HCT116 (cell line): Measurements from ENCODE around the gene HPD. TPM values are rescaled to one million over a fixed set of nuclear protein-coding genes. Genes with fewer than 3 reads are reported as not detected.

ENCODE experiments used
- ATAC-seq: fragments of 200-7000 bp; cut with Tn5 transposase; 2 replicates; pipeline ENCODE4 v1.9.1; 2020; ENCODE audit warnings: mild to moderate bottlenecking, moderate library complexity
- BruUV-seq: library from RNA; stranded (reverse); fragments of 400-500 nt; replicated peaks from 2 replicates; lab custom pipeline; 2021; lab: Mats Ljungman, UMichigan
- CTCF ChIA-PET: fragments of 300-600 bp; sonication (Branson Sonifier 250); formaldehyde crosslinking; loops from one replicate; lab custom pipeline; 2021; ENCODE audit warnings: antibody characterized with exemption; lab: Charles Lee
- POLR2A ChIA-PET: fragments of 300-600, 350-600 bp; sonication (Branson Sonifier 250); formaldehyde crosslinking; loops from one replicate; lab custom pipeline; 2021; ENCODE audit warnings: antibody characterized with exemption; lab: Charles Lee
- RAD21 ChIA-PET, 2 experiments: fragments of 300-600 bp; sonication (Branson Sonifier 250); formaldehyde crosslinking; loops; one replicate each; lab custom pipeline; 2023; ENCODE audit warnings: low total read pairs in 2 of 2; ENCODE audit not compliant: uncharacterized antibody in 2 of 2, unreplicated experiment in 2 of 2, low non-redundant PET in 1 of 2; lab: Charles Lee
- DNase-seq: peaks from one replicate; pipeline ENCODE4 v3.0.0-alpha.2; 2010; ENCODE audit warnings: low read depth, low spot score
- H2AFZ ChIP-seq: fragments of 200-600 bp; shearing (Covaris generic), sonication (generic); 2 replicates; pipeline ENCODE4 v1.6.1; 2017; ENCODE audit warnings: low read depth, mixed run types, mixed read lengths, antibody characterized with exemption, low read length; ENCODE audit not compliant: poor library complexity, severe bottlenecking
- H3K27ac ChIP-seq: 2 replicates; pipeline ENCODE4 v1.5.1; 2012; ENCODE audit warnings: low read depth, low read length
- H3K27me3 ChIP-seq: fragments of 200-600 bp; sonication (generic); 2 replicates; pipeline ENCODE4 v1.6.1; 2016; ENCODE audit warnings: mixed run types, low read length, mixed read lengths; ENCODE audit not compliant: insufficient read depth
- H3K36me3 ChIP-seq, 2 experiments: fragments of 200-500 bp in 1 of 2; fragments of 200-600 bp in 1 of 2; sonication (Bioruptor generic) in 1 of 2; sonication (generic) in 1 of 2; 2 replicates each; pipeline versions ENCODE4 v1.5.1 to v1.6.1; 2014 to 2016; ENCODE audit warnings: low read length in 2 of 2, inconsistent platforms in 1 of 2, mixed read lengths in 1 of 2, mixed run types in 1 of 2; ENCODE audit not compliant: insufficient read depth in 2 of 2, control insufficient read depth in 1 of 2
- H3K4me1 ChIP-seq, 2 experiments: fragments of 200-600 bp in 1 of 2; sonication (generic) in 1 of 2; 2 replicates each; pipeline versions ENCODE4 v1.5.1 to v1.6.1; 2012 to 2017; ENCODE audit warnings: low read length in 2 of 2, inconsistent platforms in 1 of 2, mild to moderate bottlenecking in 1 of 2, mixed read lengths in 1 of 2, mixed run types in 1 of 2, moderate library complexity in 1 of 2; ENCODE audit not compliant: insufficient read depth in 2 of 2, control insufficient read depth in 1 of 2
- H3K4me2 ChIP-seq: fragments of 200-600 bp; sonication (generic); 2 replicates; pipeline ENCODE4 v1.6.1; 2017; ENCODE audit warnings: mixed run types, low read length, mixed read lengths
- H3K4me3 ChIP-seq, 2 experiments: fragments of 200-600 bp in 1 of 2; sonication (generic) in 1 of 2; replicated peaks in 1 of 2; 2 replicates each; pipeline ENCODE4 v1.5.1; 2011 to 2016; ENCODE audit warnings: low read length in 2 of 2, control low read depth in 1 of 2, low read depth in 1 of 2, mild to moderate bottlenecking in 1 of 2, mixed read lengths in 1 of 2, mixed run types in 1 of 2
- H3K79me2 ChIP-seq: fragments of 200-600 bp; sonication (generic); 2 replicates; pipeline ENCODE4 v1.6.1; 2017; ENCODE audit warnings: mild to moderate bottlenecking, mixed run types, low read length, moderate library complexity, mixed read lengths; ENCODE audit not compliant: insufficient read depth
- H3K9ac ChIP-seq: fragments of 200-600 bp; sonication (generic); 2 replicates; pipeline ENCODE4 v1.6.1; 2016; ENCODE audit warnings: low read length, mixed read lengths
- H3K9me2 ChIP-seq: fragments of 200-600 bp; sonication (generic), shearing (Covaris generic); 2 replicates; pipeline ENCODE4 v1.6.1; 2017; ENCODE audit warnings: mixed run types, mild to moderate bottlenecking, moderate library complexity; ENCODE audit not compliant: insufficient read depth
- H3K9me3 ChIP-seq, 2 experiments: fragments of 200-500 bp in 1 of 2; fragments of 200-600 bp in 1 of 2; sonication (Bioruptor generic) in 1 of 2; sonication (generic) in 1 of 2; 2 replicates each; pipeline ENCODE4 v1.6.1; 2014 to 2017; ENCODE audit warnings: low read length in 2 of 2, mixed read lengths in 2 of 2, inconsistent platforms in 1 of 2, low read depth in 1 of 2, mild to moderate bottlenecking in 1 of 2, mixed run types in 1 of 2, moderate library complexity in 1 of 2; ENCODE audit not compliant: control insufficient read depth in 1 of 2, insufficient read depth in 1 of 2
- H4K20me1 ChIP-seq: fragments of 200-600 bp; sonication (generic), shearing (Covaris generic); 2 replicates; pipeline ENCODE4 v1.6.1; 2017; ENCODE audit warnings: mixed run types, mild to moderate bottlenecking, moderate library complexity; ENCODE audit not compliant: insufficient read depth
- CTCF ChIP-seq, 3 experiments: fragments of 200-600 bp in 1 of 3; sonication (generic) in 1 of 3; IDR thresholded peaks in 2 of 3; conservative IDR thresholded peaks in 1 of 3; 2 replicates each; pipeline ENCODE4 v1.5.1; 2012 to 2017; ENCODE audit warnings: low read depth in 2 of 3, low read length in 2 of 3, antibody characterized with exemption in 1 of 3, borderline replicate concordance in 1 of 3, control low read depth in 1 of 3, mild to moderate bottlenecking in 1 of 3, mixed read lengths in 1 of 3, mixed run types in 1 of 3, moderate library complexity in 1 of 3; ENCODE audit not compliant: insufficient read depth in 1 of 3
- POLR2A ChIP-seq: IDR thresholded peaks from 2 replicates; pipeline ENCODE4 v1.7.0; 2011; ENCODE audit warnings: borderline replicate concordance; ENCODE audit not compliant: insufficient read depth, insufficient read length; ENCODE audit errors: extremely low read depth
- POLR2AphosphoS5 ChIP-seq: IDR thresholded peaks from 2 replicates; pipeline ENCODE4 v1.6.1; 2011; ENCODE audit warnings: mild to moderate bottlenecking, low read depth, low read length, moderate library complexity
- SRF ChIP-seq: IDR thresholded peaks from 2 replicates; pipeline ENCODE4 v1.6.1; 2012; ENCODE audit warnings: low read depth
- TCF7L2 ChIP-seq: IDR thresholded peaks from 2 replicates; pipeline ENCODE4 v1.7.0; 2011; ENCODE audit warnings: borderline replicate concordance, inconsistent platforms; ENCODE audit not compliant: insufficient read depth, insufficient read length; ENCODE audit errors: extremely low read depth
- intact Hi-C: fragments of 100-400 bp; cut with micrococcal nuclease; formaldehyde crosslinking; loops from 2 replicates; pipeline ENCODE4 v1.10.0; 2022
- total RNA-seq: library from RNA; stranded (reverse); gene quantifications from one replicate; pipeline ENCODE4 v1.2.1, GENCODE V29; 2021; ENCODE audit not compliant: unreplicated experiment
- TF ChIP-seq, protein P1 (sequence below): IDR thresholded peaks from 2 replicates; pipeline ENCODE4 v1.6.1; 2012

The HPD gene
- total RNA-seq, 1 experiment from 2014 or later = 1.1 TPM

DNA sequence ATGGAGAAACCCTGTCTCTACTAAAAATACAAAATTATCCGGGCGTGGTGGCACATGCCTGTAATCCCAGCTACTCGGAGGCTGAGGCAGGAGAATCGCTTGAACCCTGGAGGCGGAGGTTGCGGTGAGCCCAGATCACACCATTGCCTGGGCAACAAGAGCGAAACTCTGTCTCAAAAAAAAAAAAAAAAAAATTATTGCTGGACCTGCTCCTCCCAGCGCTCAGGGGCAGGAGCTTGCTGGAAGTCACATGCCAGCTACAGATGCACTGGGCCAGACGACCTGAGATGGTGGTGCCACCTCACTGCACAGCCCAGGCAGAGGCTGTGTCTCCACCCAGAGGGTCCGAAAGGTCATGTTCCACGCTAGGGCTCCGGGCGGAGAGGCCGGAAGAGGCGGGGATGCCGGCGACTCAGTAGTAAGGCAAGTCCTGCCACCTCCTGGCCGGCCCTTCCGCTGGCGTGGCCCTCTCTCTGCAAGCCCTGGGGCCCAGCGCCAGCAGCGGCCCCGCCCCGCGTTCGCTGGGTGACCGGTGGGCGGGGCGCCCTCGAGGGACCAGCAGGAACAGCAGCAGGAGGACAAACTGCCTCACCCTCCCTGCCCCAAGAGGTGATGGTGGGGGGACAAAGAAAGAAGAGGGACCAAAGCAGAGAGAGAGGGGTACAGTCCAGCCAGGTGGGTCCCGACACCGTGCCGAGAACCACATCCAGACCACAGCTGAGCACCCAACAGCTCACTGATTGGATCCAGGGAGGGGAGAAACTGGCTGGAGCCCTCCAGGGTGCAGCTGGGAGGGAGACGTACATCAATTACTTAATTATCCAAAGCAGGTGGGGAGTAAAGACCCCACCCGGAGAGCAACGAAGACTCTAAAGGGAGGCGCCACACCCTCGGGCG is 61.6 kb downstream of the HPD start:
- CTCF ChIA-PET = interaction anchor here (0.6 to 6.9 kb wide), 7 partner anchors 10 to 266 kb away, joined by 3 to 149 read pairs (median 33); partner anchors contain the start of gene PSMD9
- no peaks in the 10 kb centered on the region for H3K36me3 ChIP-seq
- peaks cover 51 to 89% of the 10 kb centered on the region in 2 experiments for H3K4me1 ChIP-seq
- BruUV-seq = no TSS peak
- H3K79me2 ChIP-seq = peaks cover 40% of the 10 kb centered on the region
- H3K27ac ChIP-seq = peak overlapping the region; percentile 100
- peak overlapping the region; percentile 99 for H3K4me2 ChIP-seq
- no peaks in the 10 kb centered on the region for H3K9me3 ChIP-seq
- TF ChIP-seq POLR2A (peak; percentile 51), POLR2AphosphoS5 (peak; percentile 63), SRF (no peak), TCF7L2 (peak; percentile 92), CTCF (IDR thresholded peaks at IDR 0.05 in 2 of 3, conservative IDR thresholded peaks at IDR 0.05 in 1 of 3; ENCODE audit: borderline replicate concordance in 1 of 3, insufficient read depth in 1 of 3, low read depth in 2 of 3, low read length in 2 of 3) (peak in 1 of 3 experiments; percentile 39; a peak in 2 of 6 replicates)
- TF ChIP-seq, protein P1, sequence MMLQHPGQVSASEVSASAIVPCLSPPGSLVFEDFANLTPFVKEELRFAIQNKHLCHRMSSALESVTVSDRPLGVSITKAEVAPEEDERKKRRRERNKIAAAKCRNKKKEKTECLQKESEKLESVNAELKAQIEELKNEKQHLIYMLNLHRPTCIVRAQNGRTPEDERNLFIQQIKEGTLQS = no peak
- TF ChIP-seq, all 23 proteins: peak for 4
- Histone ChIP-seq H3K9me2 (no peaks in the 10 kb centered on the region), H2AFZ (no peak overlapping the region), H3K9ac (peak overlapping the region; percentile 78), H3K4me3 (peak overlapping the region; percentile 66 to 71), H4K20me1 (no peaks in the 10 kb centered on the region), H3K27me3 (no peaks in the 10 kb centered on the region)
- ChIA-PET RAD21 (interaction anchor here (0.9 to 4.2 kb wide), 2 partner anchors 15 kb away, joined by 3 to 22 read pairs; no protein-coding TSS in a partner anchor), POLR2A (interaction anchor here (0.6 to 6.1 kb wide), 3 partner anchors 13 to 96 kb away, joined by 3 to 38 read pairs (median 33); partner anchors contain the start of gene PSMD9)
- DNase-seq (peak; percentile 84), ATAC-seq (peak; percentile 48)
- intact Hi-C loops = no loop called here
